HG03457 (cell line): ENCODE results near the gene S100A3.

Experiments used
- ATAC-seq: cut with Tn5 transposase; IDR thresholded peaks from one replicate; pipeline ENCODE4 v1.9.1; 2021; ENCODE audit warnings: moderate number of reproducible peaks; ENCODE audit not compliant: unreplicated experiment

Gene S100A3

DNA sequence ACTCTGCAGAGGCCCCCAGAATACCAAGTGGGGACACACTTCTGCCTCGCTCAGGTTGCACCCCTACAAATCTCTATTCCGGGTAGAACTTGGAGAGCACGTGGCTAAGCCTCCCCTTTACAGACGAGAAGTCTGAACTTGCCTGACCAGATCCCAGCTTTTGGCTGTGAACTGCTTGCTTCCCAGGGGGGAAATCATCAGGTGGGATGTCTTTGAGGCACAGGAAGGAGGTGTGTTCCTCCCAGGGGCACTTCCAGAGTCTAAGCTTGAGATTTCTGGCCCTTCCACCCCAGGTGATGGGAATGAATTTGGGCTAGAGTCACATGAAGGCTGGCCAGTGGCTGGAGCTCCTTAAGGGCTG is 1.3 kb upstream of the S100A3 start:
- ATAC-seq, result no peak

DNA sequence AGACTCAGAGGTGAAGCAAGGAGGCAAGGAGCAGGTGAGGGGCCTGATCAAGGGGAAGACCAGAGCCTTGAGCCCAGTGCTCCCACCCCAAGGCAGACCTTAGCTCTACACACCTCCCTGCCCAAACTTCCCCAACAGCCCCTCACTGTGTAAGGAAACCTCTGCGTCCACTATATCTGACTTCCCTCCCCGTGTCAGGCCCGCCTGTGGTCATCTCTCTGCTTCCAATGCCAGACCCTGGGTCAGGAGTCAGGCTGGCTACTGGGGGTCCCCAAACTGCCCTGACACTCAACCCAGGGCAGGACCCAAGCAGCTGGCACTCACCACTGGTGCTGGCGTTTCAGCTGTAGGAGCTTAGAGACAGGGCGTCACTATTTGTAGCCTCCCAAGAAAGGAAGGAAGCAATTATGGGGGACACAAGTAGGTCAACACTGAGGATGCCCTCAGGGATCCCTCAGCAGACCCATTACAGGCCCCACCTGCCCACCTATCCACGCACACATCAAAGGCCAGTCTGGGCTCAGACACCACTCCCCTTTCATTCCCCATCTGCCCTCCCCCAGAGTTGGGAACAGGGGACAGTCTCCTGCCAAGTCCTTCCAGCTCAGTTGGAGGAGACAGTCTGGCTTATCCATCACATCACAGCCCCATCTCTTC is 811 bp upstream of the S100A3 start:
- no peak for ATAC-seq

- ATAC-seq, result no peak
Observed at GRCh38 chr1:153547560-153548551, 1.2 kb downstream of the S100A3 start.

- no peak for ATAC-seq
Observed at GRCh38 chr1:153546796-153547559, 2.1 kb downstream of the S100A3 start.

DNA sequence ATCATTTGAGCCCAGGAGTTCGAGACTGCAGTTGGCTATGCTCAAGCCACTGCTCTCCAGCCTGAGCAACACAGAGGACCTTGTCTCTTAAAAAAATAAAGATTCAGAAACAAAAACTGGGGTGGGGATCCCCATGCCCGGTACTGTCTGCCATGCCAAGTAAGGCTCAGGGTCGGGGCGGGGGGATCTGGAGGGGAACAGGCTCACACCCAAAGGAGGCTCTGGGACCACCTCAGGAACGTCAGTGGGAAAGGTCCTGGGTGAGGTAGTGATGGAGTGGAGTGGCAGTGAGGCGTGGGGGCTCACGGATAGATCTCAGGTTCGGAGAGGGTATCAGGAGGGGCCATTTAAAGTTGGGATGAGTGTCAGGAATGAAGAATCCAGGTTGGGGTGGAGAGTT is 2.7 kb downstream of the S100A3 start:
- no peak for ATAC-seq

- ATAC-seq, result no peak
Observed at GRCh38 chr1:153545067-153546055, 3.7 kb downstream of the S100A3 start, which contains the start of gene S100A4. Gene S100A4 (minus strand): TSS chr1:153545806. CDS start chr1:153544794, 1,012 bp downstream.

DNA sequence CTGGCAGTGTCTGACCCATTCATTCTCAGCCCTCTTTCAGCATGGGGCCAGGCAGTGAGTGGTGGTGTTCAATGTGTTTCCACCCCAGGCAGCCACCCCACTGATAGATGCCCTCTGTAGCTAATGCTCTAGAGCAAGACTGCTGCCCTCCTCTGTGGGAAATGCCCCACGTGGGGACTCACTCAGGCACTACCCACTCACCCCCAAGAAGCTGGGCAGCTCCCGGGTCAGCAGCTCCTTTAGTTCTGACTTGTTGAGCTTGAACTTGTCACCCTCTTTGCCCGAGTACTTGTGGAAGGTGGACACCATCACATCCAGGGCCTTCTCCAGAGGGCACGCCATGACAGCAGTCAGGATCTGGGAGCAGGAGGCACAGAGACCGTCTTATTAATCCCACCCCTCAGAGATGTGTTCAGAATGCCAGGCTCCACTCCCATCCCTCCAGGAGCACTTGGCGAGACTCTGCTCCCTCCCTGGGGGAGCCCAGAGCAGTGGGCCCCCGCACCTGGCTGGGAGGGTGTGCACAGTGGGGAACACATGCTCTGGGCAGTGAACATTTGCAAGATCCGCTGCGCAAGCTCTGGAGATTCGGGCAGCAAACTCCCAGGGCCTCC is 4.5 kb downstream of the S100A3 start:
- ATAC-seq, result no peak

DNA sequence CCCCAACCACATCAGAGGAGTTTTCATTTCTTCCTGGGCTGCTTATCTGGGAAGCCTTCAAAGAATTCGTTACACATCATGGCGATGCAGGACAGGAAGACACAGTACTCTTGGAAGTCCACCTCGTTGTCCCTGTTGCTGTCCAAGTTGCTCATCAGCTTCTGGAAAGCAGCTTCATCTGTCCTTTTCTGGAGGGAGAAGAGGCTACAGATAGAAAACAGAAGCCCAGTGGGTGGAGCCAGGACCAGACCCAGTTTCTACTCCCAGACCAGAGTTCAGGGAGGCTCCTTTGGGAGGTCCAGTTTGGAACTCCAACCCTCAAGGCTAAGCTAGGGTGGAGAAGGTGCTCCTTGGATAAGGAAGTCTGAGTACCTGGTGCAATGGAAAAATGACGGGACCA is 5.3 kb downstream of the S100A3 start:
- ATAC-seq, result no peak

GRCh38 chr1:153542956-153543711 is 5.9 kb downstream of the S100A3 start:
- no peak for ATAC-seq

- no peak for ATAC-seq
Observed at GRCh38 chr1:153541641-153542590, 7.1 kb downstream of the S100A3 start.

DNA sequence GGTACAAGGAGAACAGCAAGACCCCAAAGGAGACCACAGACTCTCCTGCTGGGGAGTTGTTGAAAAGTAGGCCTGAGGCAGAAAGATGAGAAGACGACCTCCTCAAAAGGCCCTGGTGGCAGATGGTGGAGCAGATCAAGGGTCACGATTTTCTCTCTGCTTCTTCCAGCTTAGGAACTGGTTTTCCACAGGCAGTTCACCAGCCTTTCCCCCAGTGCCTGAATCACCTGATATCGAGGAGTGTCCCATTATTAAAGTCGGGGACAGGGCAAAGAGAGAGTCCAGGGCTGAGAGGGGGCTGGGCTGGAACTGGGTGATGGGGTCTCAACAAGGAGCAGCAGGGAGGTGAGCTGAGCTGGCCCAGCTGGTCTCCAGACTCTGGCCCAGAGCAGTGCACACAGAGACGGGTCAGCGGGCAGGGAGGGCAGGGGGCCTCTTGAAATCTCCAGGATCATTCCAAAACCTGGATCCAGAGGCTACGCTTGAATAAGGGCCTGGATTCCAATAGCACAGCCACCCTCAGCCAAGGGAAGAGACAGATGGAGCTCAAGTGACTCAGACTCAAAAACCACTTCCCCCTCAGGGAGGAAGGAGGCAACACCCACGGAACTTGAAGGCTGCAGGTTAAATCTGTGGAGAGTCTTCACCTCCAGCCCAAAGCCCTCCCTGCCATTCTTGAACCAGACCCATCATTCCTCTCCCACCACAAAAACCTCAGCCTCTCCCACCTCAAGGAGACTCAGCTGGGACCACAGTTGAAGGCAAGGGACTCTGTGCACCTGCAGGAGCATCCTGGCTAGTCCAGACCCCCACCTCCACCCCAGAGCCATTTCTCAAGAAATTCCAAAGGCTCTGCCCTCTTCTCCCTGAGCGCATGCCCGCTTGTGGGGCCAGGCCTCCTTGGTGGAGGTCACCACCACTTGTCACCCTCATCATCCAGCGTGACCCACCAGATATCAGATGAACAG is 8.4 kb downstream of the S100A3 start, which contains the start of gene S100A5:
S100A5 (minus strand) TSS at position 541 of the 968 bp plus-strand sequence. CDS start 743 bp downstream, outside the sequence.
- no peak for ATAC-seq

- ATAC-seq, result no peak
Observed at GRCh38 chr1:153539395-153540093, 9.5 kb downstream of the S100A3 start.

- no peak for ATAC-seq
Observed at GRCh38 chr1:153538315-153538821, 10.7 kb downstream of the S100A3 start.

GRCh38 chr1:153537376-153537730 is 11.7 kb downstream of the S100A3 start:
- ATAC-seq, result no peak

- ATAC-seq, result no peak
Observed at GRCh38 chr1:153536671-153537375, 12.2 kb downstream of the S100A3 start.
